ENCODE data around the gene RGCC. TPM values are rescaled to one million over a fixed set of nuclear protein-coding genes. Genes with fewer than 3 reads are reported as not detected.

RGCC gene
- total and polyA plus RNA-seq, 2 donors (not counting 3 experiments of a cell fraction or from before 2014, with no cell fraction given), result 112 to 138 TPM

DNA sequence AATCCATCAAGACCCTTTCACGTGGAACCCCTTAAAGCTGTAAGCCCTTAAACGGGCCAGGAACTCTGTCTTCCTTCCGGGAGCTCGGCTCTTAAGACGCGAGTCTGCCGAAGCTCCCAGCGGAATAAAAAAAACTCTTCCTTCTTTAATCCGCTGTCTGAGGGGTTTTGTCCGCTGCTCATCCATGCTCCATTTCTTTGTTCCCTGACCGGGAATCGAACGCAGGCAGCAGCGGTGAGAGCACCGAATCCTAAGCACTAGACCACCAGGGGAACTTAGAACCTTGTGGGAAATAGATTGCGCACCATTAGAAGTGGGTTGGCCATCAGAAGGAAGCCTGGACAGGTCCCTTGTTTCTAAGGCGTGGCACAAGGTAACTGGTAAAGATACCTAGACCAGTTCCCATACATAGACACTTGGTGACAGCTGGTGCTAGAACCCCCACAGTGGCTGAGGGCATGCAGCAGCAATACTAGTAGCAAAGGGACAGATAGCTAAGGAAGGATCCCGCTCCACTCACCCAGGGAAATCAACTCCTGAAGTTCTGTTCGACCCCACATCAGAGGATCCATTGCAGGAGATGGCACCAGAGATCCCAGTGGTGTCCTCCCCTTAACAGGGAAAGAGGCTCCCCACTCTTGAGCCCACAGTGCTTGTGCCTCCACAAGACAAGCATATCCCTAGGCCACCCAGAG, 1.5 kb upstream of the RGCC start:
- no peaks in the 10 kb centered on the region for H3K9me1 ChIP-seq (replicated peaks; ENCODE audit: control insufficient read depth, extremely low read depth, insufficient read depth, low read length)
- dilution Hi-C loops (cut with MboI; ENCODE audit: extremely low pct_ligation_motif_present, low sequenced_read_pairs), result no loop called here
- H3K79me2 ChIP-seq (ENCODE audit: control insufficient read depth, insufficient read depth, low read length), result peaks cover 12% of the 10 kb centered on the region
- CTCF ChIA-PET, result interaction anchor here (5.7 kb wide), 1 partner anchor 197 kb away, joined by 97 read pairs; no protein-coding TSS in a partner anchor
- peaks cover 15% of the 10 kb centered on the region for H3K4me1 ChIP-seq (ENCODE audit: control insufficient read depth, extremely low read depth, insufficient read depth, low read length)
- no peak for FAIRE-seq
- no peak for DNase-seq (ENCODE audit: low read depth, low spot score)
- intact Hi-C loops (cut with micrococcal nuclease), result loop anchor here (2.0 to 5.0 kb wide), 2 partner anchors 27 to 591 kb away; partner anchors contain the start of gene DGKH
- no peak overlapping the region for H2AFZ ChIP-seq (ENCODE audit: low read depth, low read length)
- H3K27me3 ChIP-seq (ENCODE audit: control insufficient read depth in 2 of 2, insufficient read depth in 2 of 2, low read length in 2 of 2), result peaks cover 11 to 12% of the 10 kb centered on the region in 2 experiments
- H3K9ac ChIP-seq (replicated peaks; ENCODE audit: extremely low read depth, insufficient read depth, low read length), result no peak overlapping the region
- peaks cover 2% of the 10 kb centered on the region for H4K20me1 ChIP-seq (replicated peaks; ENCODE audit: control insufficient read depth, extremely low read depth, insufficient read depth, low read length)
- H3K4me2 ChIP-seq (ENCODE audit: insufficient read depth, low read length), result no peak overlapping the region
- TF ChIP-seq JUN (IDR thresholded peaks at IDR 0.05; ENCODE audit: borderline replicate concordance, insufficient read depth, insufficient read length, low read depth) (no peak), POLR2AphosphoS5 (IDR thresholded peaks at IDR 0.05; ENCODE audit: insufficient read depth, low read depth, low read length) (no peak), POLR2A (IDR thresholded peaks at IDR 0.05; ENCODE audit: low read depth, low read length) (no peak), EZH2 (IDR thresholded peaks at IDR 0.05; ENCODE audit: borderline replicate concordance, low read depth, low read length, severe bottlenecking) (no peak), MYC (IDR thresholded peaks at IDR 0.05; ENCODE audit: low read depth, low read length) (no peak), GATA2 (IDR thresholded peaks at IDR 0.05; ENCODE audit: insufficient read depth, insufficient read length, low read depth, low read length) (no peak), FOS (IDR thresholded peaks at IDR 0.05; ENCODE audit: borderline replicate concordance, insufficient read depth, low read length) (no peak)
- TF ChIP-seq, protein P1, sequence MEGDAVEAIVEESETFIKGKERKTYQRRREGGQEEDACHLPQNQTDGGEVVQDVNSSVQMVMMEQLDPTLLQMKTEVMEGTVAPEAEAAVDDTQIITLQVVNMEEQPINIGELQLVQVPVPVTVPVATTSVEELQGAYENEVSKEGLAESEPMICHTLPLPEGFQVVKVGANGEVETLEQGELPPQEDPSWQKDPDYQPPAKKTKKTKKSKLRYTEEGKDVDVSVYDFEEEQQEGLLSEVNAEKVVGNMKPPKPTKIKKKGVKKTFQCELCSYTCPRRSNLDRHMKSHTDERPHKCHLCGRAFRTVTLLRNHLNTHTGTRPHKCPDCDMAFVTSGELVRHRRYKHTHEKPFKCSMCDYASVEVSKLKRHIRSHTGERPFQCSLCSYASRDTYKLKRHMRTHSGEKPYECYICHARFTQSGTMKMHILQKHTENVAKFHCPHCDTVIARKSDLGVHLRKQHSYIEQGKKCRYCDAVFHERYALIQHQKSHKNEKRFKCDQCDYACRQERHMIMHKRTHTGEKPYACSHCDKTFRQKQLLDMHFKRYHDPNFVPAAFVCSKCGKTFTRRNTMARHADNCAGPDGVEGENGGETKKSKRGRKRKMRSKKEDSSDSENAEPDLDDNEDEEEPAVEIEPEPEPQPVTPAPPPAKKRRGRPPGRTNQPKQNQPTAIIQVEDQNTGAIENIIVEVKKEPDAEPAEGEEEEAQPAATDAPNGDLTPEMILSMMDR (IDR thresholded peaks at IDR 0.05; ENCODE audit: extremely low read depth in 1 of 2, insufficient read depth in 1 of 2, low read depth in 1 of 2, low read length in 2 of 2), result no peak
- TF ChIP-seq, protein P2, sequence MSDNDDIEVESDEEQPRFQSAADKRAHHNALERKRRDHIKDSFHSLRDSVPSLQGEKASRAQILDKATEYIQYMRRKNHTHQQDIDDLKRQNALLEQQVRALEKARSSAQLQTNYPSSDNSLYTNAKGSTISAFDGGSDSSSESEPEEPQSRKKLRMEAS (IDR thresholded peaks at IDR 0.05; ENCODE audit: insufficient read depth, insufficient read length), result no peak
- H3K36me3 ChIP-seq (ENCODE audit: control insufficient read depth in 2 of 2, extremely low read depth in 1 of 2, insufficient read depth in 2 of 2, low read length in 2 of 2), result peaks cover 0 to 5% of the 10 kb centered on the region in 2 experiments
- BruUV-seq (replicated peaks), result TSS peak; percentile 2
- H3K9me3 ChIP-seq (replicated peaks; ENCODE audit: control insufficient read depth, insufficient read depth, low read length), result no peaks in the 10 kb centered on the region
- H3K4me3 ChIP-seq (replicated peaks in 1 of 3; ENCODE audit: insufficient read depth in 1 of 3, low read depth in 1 of 3, low read length in 3 of 3), result no peak overlapping the region
- POLR2A ChIA-PET, result no interaction called here
- H3K27ac ChIP-seq (ENCODE audit: insufficient read depth, low read depth, low read length), result no peak overlapping the region
